SH-SY5Y (cell line): ENCODE data around the gene MRPL24.

Experiments used
- GATA2 ChIP-seq: IDR thresholded peaks from 2 replicates; pipeline ENCODE4 v1.6.1; 2011; ENCODE audit warnings: mild to moderate bottlenecking, low read depth, low read length
- GATA3 ChIP-seq: IDR thresholded peaks from 2 replicates; pipeline ENCODE4 v1.6.1; 2011; ENCODE audit warnings: low read depth, mild to moderate bottlenecking, low read length, moderate library complexity

GRCh38 chr1:156781585-156782186 is 40.8 kb upstream of the MRPL24 start:
- TF ChIP-seq GATA2 (no peak), GATA3 (no peak)
